Thyroid gland (tissue), 4 donors: ENCODE data around the gene CDH26.

ENCODE experiments used
- POLR2A ChIP-seq, 2 donors: fragments of 450-650 bp; IDR thresholded peaks; one replicate each; pipeline ENCODE4 v1.6.1; 2017; ENCODE audit warnings: antibody characterized with exemption in 2 of 2, mild to moderate bottlenecking in 2 of 2, moderate library complexity in 1 of 2
- TF ChIP-seq, protein P1 (sequence below), 6 experiments: fragments of 200-600 bp in 3 of 6; fragments of 450-650 bp in 3 of 6; sonication (generic) in 3 of 6; IDR thresholded peaks; one replicate each; pipeline ENCODE4 v1.5.1; 2016 to 2019; ENCODE audit warnings: antibody characterized with exemption in 6 of 6, mild to moderate bottlenecking in 2 of 6, inconsistent platforms in 1 of 6, moderate library complexity in 1 of 6

DNA sequence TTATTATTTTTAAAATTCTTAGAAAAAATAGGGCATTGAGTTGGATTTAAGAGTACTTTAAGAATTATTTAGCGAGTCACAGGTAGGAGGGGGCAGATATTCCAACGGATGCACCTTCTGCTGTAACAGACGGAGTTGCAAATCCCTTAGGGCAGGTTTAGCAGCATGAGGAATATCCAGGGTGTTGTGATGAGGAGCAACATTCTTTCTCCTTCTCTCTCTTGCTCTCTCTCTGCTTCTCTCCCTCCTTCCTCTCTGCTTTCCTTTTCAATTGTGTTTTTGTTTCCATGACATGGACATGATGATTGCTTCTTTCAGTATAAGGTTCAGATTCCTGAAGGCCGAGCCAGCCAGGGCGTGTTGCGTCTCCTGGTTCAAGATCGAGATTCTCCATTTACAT, 28.9 kb downstream of the CDH26 start:
- TF ChIP-seq POLR2A (IDR thresholded peaks at IDR 0.05) = no peak
- TF ChIP-seq, protein P1, sequence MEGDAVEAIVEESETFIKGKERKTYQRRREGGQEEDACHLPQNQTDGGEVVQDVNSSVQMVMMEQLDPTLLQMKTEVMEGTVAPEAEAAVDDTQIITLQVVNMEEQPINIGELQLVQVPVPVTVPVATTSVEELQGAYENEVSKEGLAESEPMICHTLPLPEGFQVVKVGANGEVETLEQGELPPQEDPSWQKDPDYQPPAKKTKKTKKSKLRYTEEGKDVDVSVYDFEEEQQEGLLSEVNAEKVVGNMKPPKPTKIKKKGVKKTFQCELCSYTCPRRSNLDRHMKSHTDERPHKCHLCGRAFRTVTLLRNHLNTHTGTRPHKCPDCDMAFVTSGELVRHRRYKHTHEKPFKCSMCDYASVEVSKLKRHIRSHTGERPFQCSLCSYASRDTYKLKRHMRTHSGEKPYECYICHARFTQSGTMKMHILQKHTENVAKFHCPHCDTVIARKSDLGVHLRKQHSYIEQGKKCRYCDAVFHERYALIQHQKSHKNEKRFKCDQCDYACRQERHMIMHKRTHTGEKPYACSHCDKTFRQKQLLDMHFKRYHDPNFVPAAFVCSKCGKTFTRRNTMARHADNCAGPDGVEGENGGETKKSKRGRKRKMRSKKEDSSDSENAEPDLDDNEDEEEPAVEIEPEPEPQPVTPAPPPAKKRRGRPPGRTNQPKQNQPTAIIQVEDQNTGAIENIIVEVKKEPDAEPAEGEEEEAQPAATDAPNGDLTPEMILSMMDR (IDR thresholded peaks at IDR 0.05) = no peak
